IMR-90 (cell line): ENCODE data around the gene ZNF316.

Experiments
- BHLHE40 ChIP-seq: fragments of 150-350 bp; IDR thresholded peaks from 2 replicates; pipeline ENCODE4 v1.6.1; 2016; ENCODE audit warnings: mild to moderate bottlenecking, low read depth, low read length
- CHD1 ChIP-seq: IDR thresholded peaks from 2 replicates; pipeline ENCODE4 v1.6.1; 2012; ENCODE audit warnings: low read depth, low read length, improper control_type of control experiment
- CTCF ChIP-seq: conservative IDR thresholded peaks from 2 replicates; pipeline ENCODE4 v1.5.1; 2012; ENCODE audit warnings: mild to moderate bottlenecking, low read depth, low read length, improper control_type of control experiment
- ELK1 ChIP-seq: fragments of 150-350 bp; IDR thresholded peaks from 2 replicates; pipeline ENCODE4 v1.6.1; 2016; ENCODE audit warnings: low read depth, mild to moderate bottlenecking, low read length, moderate library complexity, borderline replicate concordance
- POLR2A ChIP-seq: IDR thresholded peaks from 2 replicates; pipeline ENCODE4 v1.6.1; 2012; ENCODE audit warnings: mild to moderate bottlenecking, low read depth, low read length
- RAD21 ChIP-seq: IDR thresholded peaks from 2 replicates; pipeline ENCODE4 v1.6.1; 2012; ENCODE audit warnings: low read length, improper control_type of control experiment
- RCOR1 ChIP-seq: IDR thresholded peaks from 2 replicates; pipeline ENCODE4 v1.6.1; 2012; ENCODE audit warnings: mild to moderate bottlenecking, low read length, improper control_type of control experiment; ENCODE audit not compliant: insufficient replicate concordance
- SMC3 ChIP-seq: fragments of 150-350 bp; IDR thresholded peaks from 2 replicates; pipeline ENCODE4 v1.6.1; 2016; ENCODE audit warnings: low read depth, mild to moderate bottlenecking, antibody characterized with exemption, low read length, moderate library complexity
- USF2 ChIP-seq: fragments of 150-350 bp; IDR thresholded peaks from 2 replicates; pipeline ENCODE4 v1.6.1; 2017; ENCODE audit warnings: mild to moderate bottlenecking, antibody characterized with exemption, low read length, low read depth

GRCh38 chr7:6600093-6600492, 37.0 kb upstream of the ZNF316 start:
- TF ChIP-seq CTCF (no peak), USF2 (no peak), SMC3 (no peak), POLR2A (no peak), RCOR1 (no peak), ELK1 (no peak), BHLHE40 (no peak), CHD1 (no peak), RAD21 (no peak)
